Dendritic cell treated with granulocyte-macrophage colony-stimulating factor and Interleukin-4, amounts not matched to agents 40 ng/mL and 50 ng/mL, for 4 days (primary cell): Measurements from ENCODE around the gene TRMU.
A peak's percentile ranks its signal among the peaks of the same experiment; 100 is the strongest.
"Not testable (repeated sequence)": the region's sequence is repeated elsewhere in the genome, so short reads cannot be mapped to it uniquely, and the experiment has no call there.

Experiments
- H3K27ac Mint-ChIP-seq: one replicate; pipeline ENCODE4 v1.8.0; 2022; ENCODE audit warnings: mild to moderate bottlenecking, mixed read lengths
- H3K27me3 Mint-ChIP-seq: one replicate; pipeline ENCODE4 v1.8.0; 2022; ENCODE audit warnings: mild to moderate bottlenecking, mixed read lengths
- H3K36me3 Mint-ChIP-seq: one replicate; pipeline ENCODE4 v1.8.0; 2022; ENCODE audit warnings: low read depth, mixed read lengths
- H3K4me1 Mint-ChIP-seq: one replicate; pipeline ENCODE4 v1.8.0; 2022; ENCODE audit warnings: low read depth, mixed read lengths
- H3K4me3 Mint-ChIP-seq: one replicate; pipeline ENCODE4 v1.8.0; 2022; ENCODE audit warnings: mild to moderate bottlenecking, moderate library complexity, mixed read lengths
- H3K9me3 Mint-ChIP-seq: one replicate; pipeline ENCODE4 v1.8.0; 2022; ENCODE audit warnings: mixed read lengths
- intact Hi-C: fragments of 100-400 bp; cut with micrococcal nuclease; formaldehyde crosslinking; loops from one replicate; pipeline ENCODE4 v1.15.0; 2022

TRMU gene

DNA sequence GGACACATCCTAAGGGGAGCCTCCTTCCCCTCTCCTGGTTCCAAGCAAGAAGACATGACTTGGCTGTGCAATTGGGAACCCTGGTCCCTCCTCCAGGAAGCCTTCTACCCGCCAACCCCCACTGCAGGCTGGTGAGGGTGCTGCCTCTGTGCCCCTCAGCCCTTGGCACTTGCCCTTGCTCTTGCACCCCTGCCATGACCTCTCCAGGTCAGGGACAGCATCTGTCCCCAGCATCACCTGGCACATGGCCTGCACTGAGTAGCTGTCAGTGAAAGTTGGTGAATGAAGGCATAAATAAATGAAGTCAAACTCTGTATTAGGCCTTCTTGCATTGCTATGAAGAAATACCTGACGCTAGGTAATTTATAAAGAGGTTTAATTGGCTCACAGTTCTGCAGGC is 40.7 kb upstream of the TRMU start:
- H3K36me3 Mint-ChIP-seq, result peaks cover 40% of the 10 kb centered on the region
- H3K4me3 Mint-ChIP-seq, result no peak overlapping the region
- H3K27me3 Mint-ChIP-seq, result no peaks in the 10 kb centered on the region
- no peaks in the 10 kb centered on the region for H3K9me3 Mint-ChIP-seq
- H3K4me1 Mint-ChIP-seq, result peaks cover 48% of the 10 kb centered on the region
- H3K27ac Mint-ChIP-seq, result no peak overlapping the region
- intact Hi-C loops, result loop anchor here (5.0 to 10.0 kb wide), 2 partner anchors 42 to 290 kb away; partner anchors contain the start of gene CDPF1

DNA sequence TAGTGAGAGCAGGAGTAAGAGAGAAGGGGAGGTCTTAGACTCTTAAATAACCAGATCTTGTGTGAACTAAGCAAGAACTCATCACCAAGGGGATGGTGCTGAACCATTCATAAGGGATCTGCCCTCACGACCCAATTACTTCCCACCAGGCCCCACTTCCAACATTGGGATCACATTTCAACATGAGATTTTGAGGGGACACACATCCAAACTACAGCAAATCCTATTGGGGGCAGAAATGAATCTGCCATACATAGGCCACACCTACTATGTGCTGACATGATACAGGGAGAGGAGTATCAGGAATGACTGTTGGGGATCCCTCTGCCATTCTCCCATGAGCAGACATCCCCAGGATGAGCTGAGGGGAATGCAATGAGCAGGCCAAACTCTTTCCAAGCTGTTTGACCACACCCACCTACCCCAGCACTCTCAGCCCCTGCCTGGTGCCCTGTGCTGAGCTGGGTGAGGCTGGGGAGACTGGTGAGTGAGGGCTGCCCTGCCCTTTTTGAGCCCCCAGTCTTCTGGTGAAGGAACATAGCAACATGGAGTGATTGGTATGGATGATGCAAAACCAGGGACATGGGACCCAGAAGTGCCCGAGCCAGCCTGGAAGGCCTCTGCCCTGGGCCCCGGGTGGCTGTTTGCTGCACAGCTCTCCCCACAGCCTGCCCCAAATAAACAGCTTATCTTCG is 40.1 kb upstream of the TRMU start:
- H3K36me3 Mint-ChIP-seq, result peaks cover 34% of the 10 kb centered on the region
- no peaks in the 10 kb centered on the region for H3K27me3 Mint-ChIP-seq
- H3K4me3 Mint-ChIP-seq, result peak overlapping the region; percentile 87
- peak overlapping the region; percentile 97 for H3K27ac Mint-ChIP-seq
- peaks cover 48% of the 10 kb centered on the region for H3K4me1 Mint-ChIP-seq
- no peaks in the 10 kb centered on the region for H3K9me3 Mint-ChIP-seq
- intact Hi-C loops, result loop anchor here (10.0 kb wide), 1 partner anchor 291 kb away; no protein-coding TSS in a partner anchor

DNA sequence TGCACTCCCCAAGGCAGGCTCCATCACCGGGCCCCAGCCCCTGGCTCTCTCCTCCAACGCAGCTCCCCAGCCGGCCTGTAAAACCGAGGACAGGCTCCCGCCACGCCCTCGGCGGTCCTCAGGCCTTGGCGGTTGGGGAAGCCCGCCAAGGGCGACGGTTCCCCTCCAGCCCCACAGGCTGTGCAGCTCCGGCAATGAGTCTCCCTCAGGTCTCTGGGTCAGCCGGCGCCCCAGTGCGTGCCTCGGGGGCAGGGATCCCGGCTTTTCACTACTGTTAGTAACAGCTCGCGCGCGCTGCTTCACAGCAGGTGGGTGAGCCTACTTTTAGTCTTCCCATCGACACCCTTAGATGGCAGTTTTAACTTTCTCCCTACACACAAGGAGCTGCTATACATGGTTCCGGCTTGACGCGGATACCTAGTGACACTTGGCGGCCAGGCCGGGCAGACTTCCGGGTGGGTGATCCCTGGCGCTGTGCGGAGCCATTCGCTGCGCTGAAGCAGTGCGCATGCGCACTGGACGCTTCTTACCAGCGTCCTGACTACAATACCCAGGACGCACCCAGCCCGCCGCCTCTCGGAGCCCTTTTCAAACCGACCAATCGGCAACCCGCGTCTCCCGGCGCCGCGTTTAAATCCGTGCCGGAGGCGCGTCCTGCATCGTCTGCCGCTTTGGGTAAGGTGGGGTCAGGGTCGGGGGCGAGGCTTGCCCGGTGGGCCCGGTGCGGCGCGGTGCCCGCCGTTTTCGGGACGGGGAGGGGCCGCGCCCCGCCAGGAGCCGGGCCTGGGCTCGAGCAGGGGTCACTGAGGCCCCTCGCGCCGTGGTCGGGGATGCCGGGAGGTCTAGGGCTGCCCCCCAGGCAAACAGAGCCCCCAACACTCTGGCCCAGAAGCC is 39.0 kb upstream of the TRMU start, which contains the start of gene GTSE1:
Gene GTSE1 (plus strand): TSS at position 614 of the 894 bp plus-strand sequence. CDS start 531 bp downstream, outside the sequence.
- Mint-ChIP-seq H3K27me3 (no peaks in the 10 kb centered on the region), H3K9me3 (no peaks in the 10 kb centered on the region), H3K27ac (peak within 1 kb of the TSS; percentile 97), H3K36me3 (peaks cover 23% of the 10 kb centered on the region), H3K4me3 (peak within 1 kb of the TSS; percentile 87), H3K4me1 (peaks cover 48% of the 10 kb centered on the region)
- intact Hi-C loops, result loop anchor here (1.0 to 10.0 kb wide), 2 partner anchors 39 to 292 kb away; partner anchors contain the start of gene TRMU

DNA sequence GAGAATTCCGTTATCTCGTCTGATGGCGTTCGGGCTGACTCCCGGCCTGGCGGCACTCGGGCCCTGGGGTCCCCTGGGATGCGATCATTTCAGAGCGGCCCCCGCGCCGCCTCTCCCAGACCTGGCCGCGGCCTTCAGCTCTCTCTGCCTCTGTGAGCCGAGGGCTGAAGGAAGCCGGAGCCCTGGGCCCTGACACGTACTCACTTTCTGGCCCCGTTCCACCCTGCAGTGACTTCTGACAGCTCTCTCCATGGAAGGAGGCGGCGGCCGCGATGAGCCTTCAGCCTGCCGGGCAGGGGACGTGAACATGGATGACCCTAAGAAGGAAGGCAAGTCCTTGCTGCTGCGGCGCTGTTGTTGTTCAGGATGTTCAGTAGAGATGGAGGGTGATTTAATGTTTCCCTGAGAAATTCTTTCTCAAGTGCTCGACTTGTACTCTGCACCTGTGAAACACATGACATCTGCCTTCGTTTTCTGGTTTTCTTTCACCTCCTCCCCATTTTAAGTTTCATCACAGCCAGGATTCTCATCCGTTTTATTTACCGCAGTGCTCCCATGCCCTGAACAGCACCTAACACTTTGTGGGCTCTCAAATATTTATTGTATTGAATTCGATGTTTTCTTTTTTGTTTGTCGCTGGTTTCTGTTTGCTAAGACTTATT is 38.2 kb upstream of the TRMU start:
- Mint-ChIP-seq H3K9me3 (no peaks in the 10 kb centered on the region), H3K27me3 (no peaks in the 10 kb centered on the region), H3K36me3 (peaks cover 16% of the 10 kb centered on the region), H3K4me3 (peak overlapping the region; percentile 87), H3K27ac (no peak overlapping the region), H3K4me1 (peaks cover 46% of the 10 kb centered on the region)
- intact Hi-C loops, result loop anchor here (10.0 kb wide), 1 partner anchor 292 kb away; no protein-coding TSS in a partner anchor

DNA sequence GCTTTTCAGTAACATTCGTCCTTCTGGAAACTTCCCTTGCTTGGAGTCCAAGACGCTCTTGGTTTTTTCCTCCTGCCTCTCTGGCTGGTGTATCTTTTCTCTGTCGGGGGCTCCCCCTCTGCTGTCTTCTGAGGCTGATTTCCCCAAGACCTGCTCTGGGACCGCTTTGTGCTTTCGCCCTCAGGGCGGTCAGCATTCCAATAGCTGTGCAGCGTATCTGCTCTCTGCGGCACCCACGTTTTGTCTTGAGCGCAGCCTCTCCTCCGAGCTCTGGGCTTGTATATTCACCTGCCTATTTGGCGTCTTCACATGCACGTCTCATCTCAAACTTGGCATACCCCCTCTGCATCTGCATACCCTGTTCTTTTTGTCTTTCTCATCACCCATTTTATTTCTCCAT is 36.4 kb upstream of the TRMU start:
- H3K4me3 Mint-ChIP-seq, result no peak overlapping the region
- peaks cover 28% of the 10 kb centered on the region for H3K4me1 Mint-ChIP-seq
- no peak overlapping the region for H3K27ac Mint-ChIP-seq
- intact Hi-C loops, result loop anchor here (10.0 kb wide), 1 partner anchor 294 kb away; no protein-coding TSS in a partner anchor
- H3K36me3 Mint-ChIP-seq, result peaks cover 4% of the 10 kb centered on the region
- no peaks in the 10 kb centered on the region for H3K9me3 Mint-ChIP-seq
- no peaks in the 10 kb centered on the region for H3K27me3 Mint-ChIP-seq

DNA sequence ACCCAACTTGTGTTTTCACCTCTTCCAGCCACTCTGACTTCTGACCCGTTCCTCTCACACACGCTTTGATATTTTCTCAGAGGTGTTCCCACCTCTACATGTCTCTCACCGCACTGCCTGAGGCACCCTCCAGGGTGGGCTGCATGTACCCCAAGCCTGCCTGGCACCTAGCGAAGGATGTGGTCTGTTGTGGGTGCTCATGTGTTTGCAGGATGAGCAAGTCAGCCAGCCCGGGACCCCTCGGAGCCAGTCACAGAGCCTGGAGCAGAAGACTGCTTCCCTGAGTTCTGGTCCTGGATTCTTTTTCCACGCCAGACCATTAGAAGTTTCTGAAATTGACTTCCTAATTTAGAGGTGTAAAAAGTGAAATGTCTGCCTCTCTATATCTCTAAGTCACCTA is 35.0 kb upstream of the TRMU start:
- intact Hi-C loops, result no loop called here
- H3K9me3 Mint-ChIP-seq, result no peaks in the 10 kb centered on the region
- H3K36me3 Mint-ChIP-seq, result peaks cover 4% of the 10 kb centered on the region
- H3K4me3 Mint-ChIP-seq, result no peak overlapping the region
- no peaks in the 10 kb centered on the region for H3K27me3 Mint-ChIP-seq
- no peak overlapping the region for H3K27ac Mint-ChIP-seq
- peaks cover 19% of the 10 kb centered on the region for H3K4me1 Mint-ChIP-seq

DNA sequence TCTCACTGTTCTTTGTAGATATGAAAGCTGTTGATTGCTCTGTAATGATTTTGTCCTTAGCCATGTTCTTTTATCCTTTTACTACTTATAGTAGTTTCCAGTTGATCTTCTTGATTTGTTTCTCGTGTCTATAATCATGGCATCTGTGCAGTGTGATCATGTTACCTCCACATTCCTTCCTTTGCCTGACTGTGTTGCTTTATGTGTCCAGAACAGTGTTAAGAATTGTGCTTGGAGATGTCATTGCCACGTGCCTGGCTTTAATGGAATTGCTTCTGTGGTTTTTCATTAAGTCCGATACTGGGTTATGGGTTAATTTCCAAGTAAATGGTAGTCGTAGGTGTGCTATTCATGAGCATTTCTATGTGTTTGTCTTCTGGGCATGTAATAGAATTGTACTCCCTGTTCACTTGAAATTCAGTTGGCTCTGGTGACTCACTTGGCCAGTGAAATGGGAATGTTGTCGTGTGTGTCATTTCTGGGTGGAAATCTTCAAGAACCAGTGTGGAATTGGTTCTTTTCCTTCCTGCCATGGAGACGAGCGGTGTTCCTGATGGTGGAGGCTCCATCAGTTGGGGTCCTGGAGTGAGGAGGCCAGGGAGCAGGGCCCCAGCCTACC is 32.1 kb upstream of the TRMU start:
- Mint-ChIP-seq H3K27ac (no peak overlapping the region), H3K36me3 (no peaks in the 10 kb centered on the region), H3K4me1 (no peaks in the 10 kb centered on the region), H3K9me3 (no peaks in the 10 kb centered on the region), H3K27me3 (no peaks in the 10 kb centered on the region), H3K4me3 (no peak overlapping the region)
- intact Hi-C loops, result no loop called here

DNA sequence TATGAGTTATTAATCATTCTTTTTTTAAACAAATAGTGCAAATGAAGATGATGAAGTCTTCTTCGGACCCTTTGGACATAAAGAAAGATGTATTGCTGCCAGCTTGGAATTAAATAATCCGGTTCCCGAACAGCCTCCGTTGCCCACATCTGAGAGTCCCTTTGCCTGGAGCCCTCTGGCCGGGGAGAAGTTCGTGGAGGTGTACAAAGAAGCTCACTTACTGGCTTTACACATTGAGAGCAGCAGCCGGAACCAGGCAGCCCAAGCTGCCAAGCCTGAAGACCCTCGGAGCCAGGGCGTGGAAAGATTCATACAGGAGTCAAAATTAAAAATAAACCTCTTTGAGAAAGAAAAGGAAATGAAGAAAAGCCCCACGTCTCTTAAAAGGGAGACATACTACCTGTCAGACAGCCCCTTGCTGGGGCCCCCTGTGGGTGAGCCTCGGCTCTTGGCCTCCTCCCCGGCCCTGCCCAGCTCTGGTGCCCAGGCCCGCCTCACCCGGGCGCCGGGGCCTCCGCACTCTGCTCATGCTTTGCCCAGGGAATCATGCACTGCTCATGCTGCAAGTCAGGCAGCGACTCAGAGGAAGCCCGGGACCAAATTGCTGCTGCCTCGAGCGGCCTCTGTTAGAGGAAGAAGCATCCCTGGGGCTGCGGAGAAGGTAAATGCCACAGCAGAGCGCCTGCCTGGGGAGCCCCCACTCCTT is 27.1 kb upstream of the TRMU start:
- Mint-ChIP-seq H3K27me3 (no peaks in the 10 kb centered on the region), H3K4me1 (no peaks in the 10 kb centered on the region), H3K9me3 (no peaks in the 10 kb centered on the region), H3K36me3 (no peaks in the 10 kb centered on the region), H3K4me3 (no peak overlapping the region), H3K27ac (no peak overlapping the region)
- intact Hi-C loops, result no loop called here

DNA sequence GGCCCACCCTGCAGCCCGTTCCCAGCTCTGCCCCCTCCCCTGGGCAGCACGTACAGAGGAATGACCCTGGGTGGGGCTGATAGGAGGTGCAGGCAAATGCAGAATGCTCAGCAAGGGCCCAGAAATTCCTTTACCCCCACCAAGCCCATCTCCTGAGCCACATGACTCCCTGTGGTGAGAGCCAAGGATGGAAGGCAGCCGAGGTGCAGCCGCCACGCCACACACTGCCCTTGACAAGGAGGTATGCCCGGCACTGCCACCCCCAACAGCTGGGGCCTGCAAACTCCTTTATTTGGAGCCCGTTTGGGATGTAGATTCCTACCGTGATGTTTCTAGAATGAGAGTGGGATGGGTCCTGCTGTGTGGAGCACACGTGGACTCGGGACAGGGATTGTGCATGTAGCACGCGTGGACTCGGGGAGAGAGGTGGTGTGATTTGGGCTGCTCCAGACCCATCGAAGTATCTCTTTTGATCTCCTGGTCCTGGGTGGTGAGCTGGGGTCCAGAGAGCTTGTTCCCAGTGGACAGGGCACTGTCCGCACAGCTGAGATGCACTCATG is 25.9 kb upstream of the TRMU start:
- intact Hi-C loops, result no loop called here
- Mint-ChIP-seq H3K27ac (no peak overlapping the region), H3K4me1 (no peaks in the 10 kb centered on the region), H3K9me3 (no peaks in the 10 kb centered on the region), H3K27me3 (no peaks in the 10 kb centered on the region), H3K36me3 (no peaks in the 10 kb centered on the region), H3K4me3 (no peak overlapping the region)

DNA sequence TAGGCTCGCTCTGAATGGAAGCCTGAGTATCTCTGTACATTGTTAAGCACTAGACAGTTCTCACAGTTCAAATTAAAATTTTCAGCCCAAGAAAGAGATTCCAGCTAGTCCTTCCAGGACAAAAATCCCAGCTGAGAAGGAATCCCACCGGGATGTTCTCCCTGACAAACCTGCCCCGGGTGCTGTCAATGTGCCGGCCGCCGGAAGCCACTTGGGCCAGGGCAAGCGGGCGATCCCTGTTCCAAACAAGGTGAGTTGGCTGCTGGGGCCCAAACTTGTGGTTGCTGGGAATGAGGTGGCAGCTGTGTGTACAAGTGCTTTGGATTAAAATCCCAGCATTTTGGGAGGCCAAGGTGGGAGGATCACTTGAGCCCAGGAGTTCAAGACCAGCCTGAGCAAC is 23.5 kb upstream of the TRMU start:
- no peaks in the 10 kb centered on the region for H3K27me3 Mint-ChIP-seq
- intact Hi-C loops, result no loop called here
- no peak overlapping the region for H3K4me3 Mint-ChIP-seq
- H3K27ac Mint-ChIP-seq, result no peak overlapping the region
- no peaks in the 10 kb centered on the region for H3K36me3 Mint-ChIP-seq
- H3K4me1 Mint-ChIP-seq, result no peaks in the 10 kb centered on the region
- no peaks in the 10 kb centered on the region for H3K9me3 Mint-ChIP-seq

DNA sequence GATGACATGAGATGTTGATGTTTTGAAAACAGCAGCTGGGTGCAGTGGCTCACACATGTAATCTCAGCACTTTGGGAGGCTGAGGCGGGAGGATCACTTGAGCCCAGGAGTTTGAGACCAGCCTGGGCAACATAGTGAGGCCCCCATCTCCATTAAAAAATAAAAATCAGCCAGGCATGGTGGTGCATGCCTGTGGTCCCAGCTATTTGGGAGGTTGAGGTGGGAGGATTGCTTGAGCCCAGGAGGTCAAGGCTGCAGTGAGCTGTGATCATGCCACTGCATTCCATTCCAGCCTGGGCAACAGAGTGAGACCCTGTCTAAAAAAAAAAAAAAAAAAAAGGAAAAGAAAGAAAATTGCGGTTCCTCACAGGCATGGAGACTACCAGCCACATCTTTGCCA is 22.7 kb upstream of the TRMU start:
- H3K9me3 Mint-ChIP-seq, H3K27ac Mint-ChIP-seq, intact Hi-C loops, H3K27me3 Mint-ChIP-seq, H3K4me3 Mint-ChIP-seq, H3K4me1 Mint-ChIP-seq, H3K36me3 Mint-ChIP-seq: not testable (repeated sequence)

DNA sequence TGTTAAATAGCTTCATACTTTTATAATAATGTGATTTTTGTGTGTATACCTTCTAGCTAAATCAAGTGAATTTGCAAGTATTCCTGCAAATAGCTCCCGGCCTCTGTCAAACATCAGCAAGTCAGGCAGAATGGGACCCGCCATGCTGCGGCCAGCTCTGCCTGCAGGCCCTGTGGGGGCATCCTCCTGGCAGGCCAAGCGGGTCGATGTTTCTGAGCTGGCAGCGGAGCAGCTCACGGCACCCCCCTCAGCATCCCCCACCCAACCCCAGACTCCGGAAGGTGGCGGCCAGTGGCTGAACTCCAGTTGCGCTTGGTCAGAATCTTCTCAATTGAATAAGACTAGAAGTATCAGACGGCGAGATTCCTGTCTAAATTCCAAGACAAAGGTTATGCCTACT is 19.5 kb upstream of the TRMU start:
- Mint-ChIP-seq H3K4me1 (no peaks in the 10 kb centered on the region), H3K36me3 (peaks cover 12% of the 10 kb centered on the region), H3K4me3 (no peak overlapping the region), H3K9me3 (no peaks in the 10 kb centered on the region), H3K27ac (no peak overlapping the region), H3K27me3 (no peaks in the 10 kb centered on the region)
- intact Hi-C loops, result loop anchor here (5.0 kb wide), 1 partner anchor 324 kb away; no protein-coding TSS in a partner anchor

DNA sequence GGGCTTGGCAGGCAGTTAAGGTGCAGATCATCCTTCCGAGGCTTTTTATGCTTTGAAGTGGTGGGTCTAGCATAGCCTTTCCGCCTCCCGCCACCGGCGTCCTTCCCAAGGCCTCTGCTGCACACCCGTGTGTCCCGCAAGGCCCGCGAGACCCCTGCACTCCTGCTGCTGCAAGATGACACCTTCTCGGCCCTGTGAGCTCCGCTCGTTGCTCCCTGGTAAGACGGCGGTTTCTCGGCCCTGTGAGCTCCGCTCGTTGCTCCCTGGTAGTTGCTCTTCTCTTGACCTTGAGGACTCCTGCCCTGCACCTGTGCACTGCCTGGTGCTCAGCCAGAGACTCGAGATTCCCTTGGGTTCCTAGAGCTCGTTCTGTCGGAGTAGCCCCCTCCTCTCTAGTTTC is 17.9 kb upstream of the TRMU start:
- H3K27me3 Mint-ChIP-seq, result no peaks in the 10 kb centered on the region
- H3K27ac Mint-ChIP-seq, result no peak overlapping the region
- intact Hi-C loops, result loop anchor here (5.0 kb wide), 1 partner anchor 325 kb away; no protein-coding TSS in a partner anchor
- no peaks in the 10 kb centered on the region for H3K4me1 Mint-ChIP-seq
- H3K4me3 Mint-ChIP-seq, result no peak overlapping the region
- peaks cover 12% of the 10 kb centered on the region for H3K36me3 Mint-ChIP-seq
- no peaks in the 10 kb centered on the region for H3K9me3 Mint-ChIP-seq
